HL-60 (cell line): ENCODE measurements around the gene IFT81.

Source experiments
- GABPA ChIP-seq: IDR thresholded peaks from 2 replicates; pipeline ENCODE4 v1.6.1; 2012; ENCODE audit warnings: low read depth
- TF ChIP-seq, protein P1 (sequence below): IDR thresholded peaks from one replicate; pipeline ENCODE4 v1.5.1; 2011; ENCODE audit warnings: low read length, control low read depth, inconsistent platforms; ENCODE audit not compliant: insufficient read depth

DNA sequence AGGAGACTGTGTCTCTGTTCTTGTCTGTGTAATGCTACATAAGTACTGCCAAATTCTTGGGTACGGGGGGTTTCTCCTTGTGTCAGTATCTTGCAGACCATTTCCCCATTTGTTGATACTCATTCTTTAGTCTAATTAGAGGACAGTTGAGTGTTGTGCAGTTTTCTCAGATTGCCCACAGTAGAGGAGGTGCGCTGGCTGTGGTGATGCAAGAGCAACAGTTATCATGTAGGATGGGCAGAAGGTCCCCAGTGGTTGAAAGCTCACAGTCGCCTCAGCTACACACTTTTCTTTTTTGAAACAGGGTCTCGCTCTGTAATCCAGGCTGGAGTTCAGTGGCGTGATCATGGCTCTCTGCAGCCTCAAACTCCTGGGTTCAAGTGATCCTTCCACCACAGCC is 119.1 kb downstream of the IFT81 start:
- TF ChIP-seq, protein P1, sequence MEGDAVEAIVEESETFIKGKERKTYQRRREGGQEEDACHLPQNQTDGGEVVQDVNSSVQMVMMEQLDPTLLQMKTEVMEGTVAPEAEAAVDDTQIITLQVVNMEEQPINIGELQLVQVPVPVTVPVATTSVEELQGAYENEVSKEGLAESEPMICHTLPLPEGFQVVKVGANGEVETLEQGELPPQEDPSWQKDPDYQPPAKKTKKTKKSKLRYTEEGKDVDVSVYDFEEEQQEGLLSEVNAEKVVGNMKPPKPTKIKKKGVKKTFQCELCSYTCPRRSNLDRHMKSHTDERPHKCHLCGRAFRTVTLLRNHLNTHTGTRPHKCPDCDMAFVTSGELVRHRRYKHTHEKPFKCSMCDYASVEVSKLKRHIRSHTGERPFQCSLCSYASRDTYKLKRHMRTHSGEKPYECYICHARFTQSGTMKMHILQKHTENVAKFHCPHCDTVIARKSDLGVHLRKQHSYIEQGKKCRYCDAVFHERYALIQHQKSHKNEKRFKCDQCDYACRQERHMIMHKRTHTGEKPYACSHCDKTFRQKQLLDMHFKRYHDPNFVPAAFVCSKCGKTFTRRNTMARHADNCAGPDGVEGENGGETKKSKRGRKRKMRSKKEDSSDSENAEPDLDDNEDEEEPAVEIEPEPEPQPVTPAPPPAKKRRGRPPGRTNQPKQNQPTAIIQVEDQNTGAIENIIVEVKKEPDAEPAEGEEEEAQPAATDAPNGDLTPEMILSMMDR = no peak
- TF ChIP-seq GABPA = no peak
